Activated CD4-positive, alpha-beta T cell treated with anti-CD3 and anti-CD28 coated beads, Interleukin-2, amount 50 U/mL, for 16 hours (primary cell): ENCODE measurements around the gene ACAD8.
"Not testable (repeated sequence)": the region's sequence is repeated elsewhere in the genome, so short reads cannot be mapped to it uniquely, and the experiment has no call there.

Experiments used
- DNase-seq: peaks from one replicate; pipeline ENCODE4 v3.0.0-alpha.2; 2020

Gene ACAD8

DNA sequence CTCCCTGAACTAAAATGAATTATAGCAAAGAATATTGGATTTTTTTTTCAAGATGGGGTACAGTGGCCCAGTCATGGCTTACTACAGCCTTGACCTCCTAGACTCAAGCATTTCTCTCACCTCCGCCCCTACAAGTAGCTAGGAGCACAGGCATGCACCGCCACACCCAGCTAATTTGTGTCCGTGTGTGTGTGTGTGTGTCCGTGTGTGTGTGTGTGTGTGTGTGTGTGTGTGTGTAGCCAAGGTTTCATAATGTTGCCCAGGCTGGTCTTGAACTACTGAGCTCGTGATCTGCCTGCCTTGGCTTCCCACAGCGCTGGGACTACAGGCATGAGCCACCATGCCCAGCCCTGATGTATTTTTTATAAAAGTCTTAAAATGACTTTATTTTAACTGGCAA lies 12.8 kb upstream of the ACAD8 start:
- no peak for DNase-seq

- DNase-seq, result no peak
These were observed 11.0 kb upstream of the ACAD8 start for GRCh38 chr11:134242376-134242775.

DNA sequence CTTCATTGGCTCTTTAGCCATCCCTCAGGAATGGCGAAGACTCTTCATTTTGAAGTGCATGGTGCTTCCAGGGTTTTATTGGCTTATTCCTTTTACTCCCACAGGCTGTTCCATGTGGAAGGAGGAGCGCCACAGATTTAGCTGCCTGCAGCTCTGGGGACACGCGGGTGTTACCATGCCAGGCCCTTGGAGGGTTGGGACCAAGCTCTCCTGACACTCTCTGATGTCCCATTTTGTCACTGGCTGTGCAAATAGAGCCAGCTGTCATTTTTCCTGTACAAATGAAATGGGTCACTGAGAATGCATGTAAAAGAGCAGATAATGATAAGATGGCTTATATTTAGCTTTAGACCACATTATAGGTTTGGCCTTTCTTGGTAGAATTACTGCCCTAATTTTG lies 9.5 kb upstream of the ACAD8 start:
- DNase-seq, result no peak

GRCh38 chr11:134244593-134244992 lies 8.8 kb upstream of the ACAD8 start:
- no peak for DNase-seq

DNA sequence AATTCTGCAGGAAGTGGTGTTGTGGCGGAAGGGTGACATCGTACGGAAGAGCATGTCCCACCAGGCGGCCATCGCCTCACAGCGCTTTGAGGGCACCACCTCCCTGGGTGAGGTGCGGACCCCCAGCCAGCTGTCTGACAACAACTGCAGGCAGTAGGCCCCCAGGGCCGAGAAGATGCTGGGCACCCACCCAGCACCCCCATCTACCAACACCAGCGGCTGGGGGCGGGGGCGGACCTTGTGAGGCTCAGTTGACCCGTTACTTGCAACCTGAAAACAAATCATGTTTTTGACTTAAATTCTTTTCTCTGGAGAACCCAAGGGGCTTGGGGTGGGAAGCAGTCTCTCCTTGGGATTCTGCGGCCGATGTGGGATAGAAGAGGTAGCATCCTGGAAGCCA lies 7.9 kb upstream of the ACAD8 start:
- DNase-seq, result no peak

GRCh38 chr11:134246100-134246499 lies 7.3 kb upstream of the ACAD8 start:
- no peak for DNase-seq

- DNase-seq, result no peak
These were observed 6.7 kb upstream of the ACAD8 start for GRCh38 chr11:134246678-134247077.

GRCh38 chr11:134248910-134249480 lies 4.4 kb upstream of the ACAD8 start:
- DNase-seq, result peak; percentile 34

- no peak for DNase-seq
These were observed 3.1 kb upstream of the ACAD8 start for GRCh38 chr11:134250246-134250645.

- no peak for DNase-seq
These were observed 2.7 kb upstream of the ACAD8 start for GRCh38 chr11:134250675-134251074.

DNA sequence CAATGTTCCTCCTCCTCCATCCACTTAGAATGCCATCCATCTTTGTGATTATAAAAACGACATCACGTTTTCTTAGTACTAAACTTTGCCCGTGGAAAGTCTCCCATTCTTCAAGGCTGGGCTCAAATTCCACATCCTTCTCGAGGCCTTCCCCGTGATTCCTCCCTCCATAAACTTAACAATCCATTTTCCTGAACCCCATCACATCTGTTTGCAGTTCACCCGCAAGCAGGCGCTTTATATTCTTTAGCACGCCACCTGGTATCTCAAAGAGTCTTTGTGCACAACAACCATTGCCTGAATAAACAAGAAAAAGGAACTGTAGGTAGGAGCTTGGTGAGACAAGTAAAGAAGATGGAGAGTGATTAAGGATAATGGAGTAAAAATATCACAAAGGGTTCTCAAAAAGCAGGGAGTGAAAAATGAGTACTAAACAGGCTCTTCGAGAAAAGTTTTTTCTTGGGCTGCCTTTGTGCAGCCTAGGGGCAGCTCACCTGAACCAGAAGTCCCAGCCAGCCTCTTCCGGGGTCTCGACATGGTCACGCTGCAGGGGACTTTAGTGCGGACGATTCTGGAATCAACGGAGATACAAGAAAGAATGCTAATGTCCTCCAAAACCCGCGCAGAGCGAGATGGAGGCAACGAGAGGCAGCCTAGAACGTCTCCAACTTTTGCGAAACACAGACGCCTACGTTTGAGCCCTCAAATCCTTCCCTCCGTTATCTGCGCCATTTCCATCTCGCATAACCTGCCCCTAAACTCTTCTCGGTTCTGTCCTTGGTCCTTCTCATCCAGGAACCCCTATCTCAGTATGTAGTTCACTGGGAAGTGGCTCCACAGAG lies 801 bp upstream of the ACAD8 start:
- DNase-seq, result peak; percentile 24

DNA sequence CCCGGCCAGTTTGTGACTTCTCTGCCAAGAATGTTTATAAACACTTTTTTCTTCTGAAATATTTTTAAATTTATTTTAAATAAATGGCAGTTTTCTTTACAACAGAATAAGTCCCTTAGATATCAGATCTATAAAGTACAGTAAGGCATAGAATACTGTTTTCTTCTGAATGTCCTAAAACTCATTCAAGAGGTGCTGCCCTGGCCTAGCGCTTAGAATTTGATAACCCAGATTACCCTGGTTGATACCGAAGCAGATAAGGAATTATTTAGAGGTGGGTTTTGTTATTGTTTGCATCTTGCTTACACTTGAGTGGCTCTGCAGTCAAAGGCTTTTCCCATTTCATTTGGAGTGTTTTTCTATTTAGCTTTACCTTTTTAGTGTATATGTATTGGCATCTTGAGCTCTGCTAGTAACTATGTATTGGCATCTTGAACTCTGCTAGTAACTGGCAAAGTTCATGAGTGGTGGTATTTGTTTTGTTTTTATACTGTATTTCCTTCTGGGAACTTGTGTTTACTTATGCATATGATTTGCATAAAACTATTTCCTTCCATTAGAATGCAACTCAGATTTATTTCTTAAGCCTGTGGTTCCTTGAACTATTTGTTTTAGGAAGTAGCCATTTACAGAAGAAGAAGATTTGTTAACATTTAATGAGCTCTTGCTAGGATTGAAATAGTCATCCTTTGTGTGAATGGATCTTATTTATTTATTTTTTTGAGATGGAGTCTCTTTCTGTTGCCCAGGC lies 1.2 kb downstream of the ACAD8 start:
- no peak for DNase-seq

- DNase-seq, result not testable (repeated sequence)
These were observed 1.8 kb downstream of the ACAD8 start for GRCh38 chr11:134255184-134255561.

GRCh38 chr11:134257101-134257500 lies 3.7 kb downstream of the ACAD8 start:
- no peak for DNase-seq

DNA sequence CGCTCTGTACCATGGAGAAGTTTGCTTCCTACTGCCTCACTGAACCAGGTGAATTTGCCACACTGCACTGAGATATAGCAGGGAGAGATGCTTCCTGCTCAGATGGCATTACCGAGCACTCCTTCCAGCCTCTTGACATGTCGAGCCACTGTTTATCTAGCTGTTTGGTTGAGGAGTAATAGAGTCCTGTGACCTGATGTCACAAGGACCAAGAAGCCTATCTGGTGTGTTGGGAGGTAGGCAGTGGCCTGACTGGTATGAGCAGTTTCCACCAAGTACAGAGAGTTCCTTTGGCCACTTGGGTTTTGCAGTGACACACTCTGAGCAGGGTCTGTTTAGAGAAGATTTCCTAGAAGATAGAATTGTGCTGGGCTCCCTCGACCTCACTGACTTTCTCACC lies 5.2 kb downstream of the ACAD8 start:
- no peak for DNase-seq

DNA sequence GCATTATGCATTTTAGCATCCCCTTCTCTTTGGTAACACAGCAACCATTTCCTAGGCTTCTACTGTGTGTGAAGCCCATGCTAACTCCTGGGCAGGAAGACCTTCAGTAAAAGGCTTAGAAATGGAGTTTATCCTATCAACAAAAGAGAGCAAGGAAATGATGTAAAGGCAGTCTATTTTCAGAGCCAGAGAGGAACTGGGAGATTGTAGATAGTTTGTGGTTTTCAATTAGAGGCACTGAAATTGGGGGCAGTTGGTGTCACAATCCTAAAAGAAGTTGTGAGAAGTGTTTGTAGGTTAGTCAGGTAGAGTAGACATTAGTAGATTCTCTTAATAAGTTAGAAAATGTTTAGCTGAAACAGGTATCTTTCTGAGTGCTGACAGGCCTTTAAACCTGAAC lies 7.1 kb downstream of the ACAD8 start:
- no peak for DNase-seq

DNA sequence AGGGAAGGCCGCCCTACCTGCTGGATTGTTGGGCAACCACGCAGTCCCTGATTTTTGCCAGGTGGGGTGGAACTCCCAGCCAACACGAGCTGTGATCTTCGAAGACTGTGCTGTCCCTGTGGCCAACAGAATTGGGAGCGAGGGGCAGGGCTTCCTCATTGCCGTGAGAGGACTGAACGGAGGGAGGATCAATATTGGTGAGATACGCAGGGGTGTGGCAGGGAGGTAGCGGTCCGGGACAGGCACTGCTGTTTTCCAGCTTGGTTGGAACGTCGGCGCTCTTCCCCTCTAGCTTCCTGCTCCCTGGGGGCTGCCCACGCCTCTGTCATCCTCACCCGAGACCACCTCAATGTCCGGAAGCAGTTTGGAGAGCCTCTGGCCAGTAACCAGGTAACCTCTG lies 7.6 kb downstream of the ACAD8 start:
- DNase-seq, result no peak

GRCh38 chr11:134261626-134262488 lies 8.5 kb downstream of the ACAD8 start:
- peak; percentile 43 for DNase-seq

DNA sequence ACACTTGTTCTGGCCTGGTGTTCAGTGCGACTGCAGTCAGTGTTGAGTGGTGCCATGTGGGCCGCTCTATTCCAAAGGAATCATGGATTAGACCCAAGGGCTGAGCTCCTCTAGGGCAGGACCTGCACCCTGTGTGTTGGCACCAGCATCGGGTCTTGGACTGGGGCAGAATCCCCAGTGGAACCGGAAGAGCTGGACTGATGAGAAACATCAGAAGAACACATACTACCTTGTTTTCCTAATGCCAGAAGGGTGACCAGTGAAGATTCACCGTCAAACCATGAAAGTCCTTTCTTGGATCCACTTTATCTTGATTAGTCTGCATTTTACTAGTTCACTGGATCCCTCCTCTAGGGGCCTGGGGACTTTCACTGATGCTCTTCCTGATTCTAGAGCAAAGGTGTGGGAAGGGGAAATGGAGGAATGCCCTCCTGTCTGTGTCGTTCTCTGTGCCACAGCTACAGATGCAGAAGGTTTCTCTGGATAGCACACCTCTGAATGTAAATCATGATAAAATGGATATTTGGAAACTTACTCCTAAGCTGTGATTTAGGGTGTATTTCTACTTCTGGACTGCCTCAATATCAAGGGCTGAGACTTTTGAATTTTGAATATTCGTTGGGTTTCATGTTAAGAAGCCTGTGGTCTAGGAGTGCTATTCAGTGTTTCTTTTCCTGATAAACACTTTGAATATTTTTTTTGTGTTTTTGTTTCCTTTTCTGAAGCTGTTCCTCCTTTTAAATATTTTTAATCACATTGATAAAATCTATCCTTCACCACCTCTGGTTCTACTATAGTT lies 11.8 kb downstream of the ACAD8 start:
- DNase-seq, result no peak

GRCh38 chr11:134266440-134266839 lies 13.1 kb downstream of the ACAD8 start:
- DNase-seq, result no peak

DNA sequence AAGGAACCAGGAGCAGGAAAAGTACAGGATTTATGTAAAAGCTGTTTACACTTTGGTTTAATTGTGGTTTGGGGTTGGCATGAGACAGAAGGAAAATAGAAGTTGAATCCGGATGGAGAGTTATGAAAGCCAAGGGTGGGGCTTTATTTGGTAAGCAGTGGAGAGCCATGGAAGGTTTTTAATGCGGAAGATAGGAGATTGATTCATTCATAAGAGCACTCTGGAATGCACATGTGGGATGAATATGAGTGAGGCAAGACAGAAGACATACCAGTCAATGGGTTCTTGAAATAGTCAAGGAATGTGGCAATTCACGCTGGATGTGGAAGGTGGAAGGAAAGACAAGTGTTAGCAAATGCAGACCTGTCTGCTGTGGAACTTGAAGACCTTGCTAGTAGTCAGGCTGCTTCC lies 13.5 kb downstream of the ACAD8 start:
- no peak for DNase-seq

- DNase-seq, result no peak
These were observed 14.1 kb downstream of the ACAD8 start for GRCh38 chr11:134267461-134267860.
